PC-3 (cell line): Measurements from ENCODE around the gene ADH6. TPM values are rescaled to one million over a fixed set of nuclear protein-coding genes. Genes with fewer than 3 reads are reported as not detected.

ENCODE experiments used
- ATAC-seq: fragments of 200-7000 bp; cut with Tn5 transposase; 2 replicates; pipeline ENCODE4 v1.9.1; 2020; ENCODE audit warnings: mild to moderate bottlenecking, moderate library complexity
- Bru-seq: library from RNA; stranded (reverse); fragments of 400-500 nt; gene quantifications from one replicate; lab custom pipeline; 2021; lab: Mats Ljungman, UMichigan
- BruChase-seq, 2 experiments: library from RNA; stranded (reverse); fragments of 400-500 nt; gene quantifications; one replicate each; lab custom pipeline; 2021; lab: Mats Ljungman, UMichigan
- BruUV-seq: library from RNA; stranded (reverse); fragments of 400-500 nt; replicated peaks from 2 replicates; lab custom pipeline; 2021; lab: Mats Ljungman, UMichigan
- CTCF ChIA-PET: fragments of 300-600 bp; sonication (Branson Sonifier 250); formaldehyde crosslinking; loops from one replicate; lab custom pipeline; 2022; ENCODE audit warnings: antibody characterized with exemption; lab: Charles Lee
- POLR2A ChIA-PET: fragments of 300-600 bp; sonication (Branson Sonifier 250); formaldehyde crosslinking; loops from one replicate; lab custom pipeline; 2022; ENCODE audit warnings: antibody characterized with exemption; ENCODE audit not compliant: unreplicated experiment; lab: Charles Lee
- DNase-seq: peaks from one replicate; pipeline ENCODE4 v3.0.0-alpha.2; 2015
- H2AFZ ChIP-seq: fragments of 300-600 bp; sonication (generic); 2 replicates; pipeline ENCODE4 v1.6.0; 2016; ENCODE audit warnings: antibody characterized with exemption, low read length
- H3F3A ChIP-seq: fragments of 300-600 bp; sonication (generic); one replicate; pipeline ENCODE4 v1.6.0; 2017; ENCODE audit warnings: antibody characterized with exemption, low read length, control low read depth, mild to moderate bottlenecking; ENCODE audit not compliant: unreplicated experiment
- H3K27ac ChIP-seq: fragments of 300-600 bp; sonication (generic); 2 replicates; pipeline ENCODE4 v1.5.1; 2016; ENCODE audit warnings: mild to moderate bottlenecking, low read length
- H3K27me3 ChIP-seq: fragments of 300-600 bp; sonication (generic); 2 replicates; pipeline ENCODE4 v1.6.1; 2016; ENCODE audit warnings: low read length, mixed read lengths
- H3K36me3 ChIP-seq: fragments of 300-600 bp; sonication (generic); 2 replicates; pipeline ENCODE4 v1.6.1; 2016; ENCODE audit warnings: low read depth, mixed run types, low read length, mixed read lengths
- H3K4me1 ChIP-seq: fragments of 300-600 bp; sonication (generic); 2 replicates; pipeline ENCODE4 v1.5.1; 2016; ENCODE audit warnings: low read length; ENCODE audit not compliant: insufficient read depth
- H3K4me2 ChIP-seq: fragments of 300-600 bp; sonication (generic); 2 replicates; pipeline ENCODE4 v1.6.0; 2016; ENCODE audit warnings: low read length
- H3K4me3 ChIP-seq: fragments of 300-600 bp; sonication (generic); 2 replicates; pipeline ENCODE4 v1.5.1; 2016; ENCODE audit warnings: mild to moderate bottlenecking, low read length, mixed read lengths
- H3K79me2 ChIP-seq: fragments of 300-600 bp; sonication (generic); 2 replicates; pipeline ENCODE4 v1.6.1; 2017; ENCODE audit warnings: low read length, mixed read lengths
- H3K9ac ChIP-seq: fragments of 300-600 bp; sonication (generic); 2 replicates; pipeline ENCODE4 v1.6.0; 2016; ENCODE audit warnings: mild to moderate bottlenecking, low read length
- H3K9me2 ChIP-seq: fragments of 300-600 bp; sonication (generic); replicated peaks from 2 replicates; pipeline ENCODE4 v1.6.1; 2016; ENCODE audit warnings: mixed run types, low read length, mixed read lengths
- H3K9me3 ChIP-seq: fragments of 300-600 bp; sonication (generic); 2 replicates; pipeline ENCODE4 v1.6.1; 2016; ENCODE audit warnings: low read length, mixed read lengths
- H4K20me1 ChIP-seq: fragments of 300-600 bp; sonication (generic); 2 replicates; pipeline ENCODE4 v1.6.1; 2016; ENCODE audit warnings: low read length, mixed read lengths
- EZH2 ChIP-seq: fragments of 300-600 bp; sonication (generic); IDR thresholded peaks from one replicate; pipeline ENCODE4 v1.6.1; 2017; ENCODE audit warnings: antibody characterized with exemption, mild to moderate bottlenecking, low read length; ENCODE audit not compliant: unreplicated experiment
- EZH2phosphoT487 ChIP-seq: fragments of 300-600 bp; sonication (generic); IDR thresholded peaks from 2 replicates; pipeline ENCODE4 v1.6.1; 2018; ENCODE audit warnings: mild to moderate bottlenecking, antibody characterized with exemption, low read length, borderline replicate concordance
- intact Hi-C: fragments of 100-400 bp; cut with micrococcal nuclease; formaldehyde crosslinking; loops from 2 replicates; pipeline ENCODE4 v1.9.0; 2023
- long read RNA-seq: library from polyadenylated mRNA; unstranded; transcript quantifications from one replicate; pipeline ENCODE4 v2.0.0, GENCODE V29; 2021; ENCODE audit not compliant: unreplicated experiment
- total RNA-seq: library from RNA; depleted of rRNA; stranded (reverse); fragments of >200 nt; gene quantifications from 2 replicates; pipeline ENCODE4 v1.2.3, GENCODE V29; 2014; rRNA removed
- TF ChIP-seq, protein P1 (sequence below): fragments of 300-600 bp; sonication (generic); conservative IDR thresholded peaks from 2 replicates; pipeline ENCODE4 v1.5.1; 2017; ENCODE audit warnings: antibody characterized with exemption, low read depth, mild to moderate bottlenecking, low read length

The ADH6 gene
- total RNA-seq (not detected in 2 replicates), Bru-seq, nascent RNA (not detected), BruChase-seq, experiment 1, labeled RNA remaining after a 6-hour chase (not detected), BruChase-seq, experiment 2, labeled RNA remaining after a 2-hour chase (not detected)
- long read RNA-seq = 0 reads

DNA sequence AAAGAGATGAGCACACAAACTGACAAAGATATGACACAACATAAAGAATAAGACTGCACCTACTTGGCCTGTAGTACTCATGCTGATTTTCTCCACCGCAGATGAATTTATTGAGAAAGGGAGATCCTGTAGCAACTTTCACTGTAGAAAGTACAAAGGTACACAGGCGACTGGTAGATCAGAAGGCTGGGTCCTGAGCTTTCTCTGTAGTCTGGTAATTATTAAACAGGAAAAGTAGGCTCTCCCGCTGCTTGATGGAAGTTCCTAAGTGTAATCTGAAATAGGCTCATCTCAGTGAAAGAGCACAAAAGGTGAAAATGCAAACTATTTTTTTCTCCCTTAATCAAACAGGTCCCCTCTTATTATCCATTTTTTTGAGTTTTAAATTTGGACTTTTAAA, at the start of gene ADH6:
Gene ADH6 (minus strand): TSS at position 175 of the 400 bp plus-strand sequence. CDS start 94 bp downstream, at position 81.
- POLR2A ChIA-PET = no interaction called here
- Histone ChIP-seq H3K9ac (no peak within 1 kb of the TSS), H4K20me1 (no peaks in the 10 kb centered on the region), H3K36me3 (no peaks in the 10 kb centered on the region), H3K4me1 (no peaks in the 10 kb centered on the region), H3K79me2 (no peaks in the 10 kb centered on the region), H3K9me2 (no peaks in the 10 kb centered on the region), H3F3A (no peaks in the 10 kb centered on the region), H3K27me3 (no peaks in the 10 kb centered on the region), H3K4me3 (no peak within 1 kb of the TSS), H3K9me3 (no peaks in the 10 kb centered on the region), H2AFZ (no peak within 1 kb of the TSS), H3K4me2 (no peak within 1 kb of the TSS), H3K27ac (no peak within 1 kb of the TSS)
- no peak for DNase-seq
- no peak for TF ChIP-seq EZH2phosphoT487
- intact Hi-C loops = no loop called here
- CTCF ChIA-PET = no interaction called here
- BruUV-seq = no TSS peak
- ATAC-seq = no peak

DNA sequence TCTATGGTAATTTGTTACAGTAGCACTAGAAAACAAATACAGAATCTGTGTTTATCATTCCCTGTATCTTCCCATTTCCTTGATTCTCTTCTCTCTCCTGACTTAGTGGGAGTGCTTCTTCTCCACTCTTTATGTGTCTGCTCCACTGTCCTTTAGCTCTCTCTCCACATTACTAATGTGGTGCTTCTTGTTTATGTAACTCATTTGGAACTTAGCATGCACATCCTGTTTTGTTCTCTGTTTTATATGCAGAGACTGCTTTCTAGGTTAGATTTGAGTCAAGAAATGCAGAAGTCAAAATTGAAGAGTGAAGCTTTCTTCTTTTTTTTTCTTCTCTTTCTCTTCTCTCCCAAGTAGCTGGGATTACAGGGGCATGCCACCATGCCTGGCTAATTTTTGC, 45.9 kb upstream of the ADH6 start:
- no peak for ATAC-seq
- Histone ChIP-seq H3K27ac (no peak overlapping the region), H4K20me1 (no peaks in the 10 kb centered on the region), H3K9me2 (no peaks in the 10 kb centered on the region), H3K36me3 (no peaks in the 10 kb centered on the region), H3K27me3 (no peaks in the 10 kb centered on the region), H3K9ac (no peak overlapping the region), H3K79me2 (no peaks in the 10 kb centered on the region), H3K4me2 (no peak overlapping the region), H2AFZ (no peak overlapping the region), H3K9me3 (no peaks in the 10 kb centered on the region), H3K4me1 (no peaks in the 10 kb centered on the region), H3F3A (no peaks in the 10 kb centered on the region), H3K4me3 (no peak overlapping the region)
- no peak for DNase-seq
- TF ChIP-seq, protein P1, sequence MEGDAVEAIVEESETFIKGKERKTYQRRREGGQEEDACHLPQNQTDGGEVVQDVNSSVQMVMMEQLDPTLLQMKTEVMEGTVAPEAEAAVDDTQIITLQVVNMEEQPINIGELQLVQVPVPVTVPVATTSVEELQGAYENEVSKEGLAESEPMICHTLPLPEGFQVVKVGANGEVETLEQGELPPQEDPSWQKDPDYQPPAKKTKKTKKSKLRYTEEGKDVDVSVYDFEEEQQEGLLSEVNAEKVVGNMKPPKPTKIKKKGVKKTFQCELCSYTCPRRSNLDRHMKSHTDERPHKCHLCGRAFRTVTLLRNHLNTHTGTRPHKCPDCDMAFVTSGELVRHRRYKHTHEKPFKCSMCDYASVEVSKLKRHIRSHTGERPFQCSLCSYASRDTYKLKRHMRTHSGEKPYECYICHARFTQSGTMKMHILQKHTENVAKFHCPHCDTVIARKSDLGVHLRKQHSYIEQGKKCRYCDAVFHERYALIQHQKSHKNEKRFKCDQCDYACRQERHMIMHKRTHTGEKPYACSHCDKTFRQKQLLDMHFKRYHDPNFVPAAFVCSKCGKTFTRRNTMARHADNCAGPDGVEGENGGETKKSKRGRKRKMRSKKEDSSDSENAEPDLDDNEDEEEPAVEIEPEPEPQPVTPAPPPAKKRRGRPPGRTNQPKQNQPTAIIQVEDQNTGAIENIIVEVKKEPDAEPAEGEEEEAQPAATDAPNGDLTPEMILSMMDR = no peak
- TF ChIP-seq EZH2 (no peak), EZH2phosphoT487 (no peak)
- intact Hi-C loops = no loop called here
- ChIA-PET POLR2A (no interaction called here), CTCF (no interaction called here)
- no TSS peak for BruUV-seq

DNA sequence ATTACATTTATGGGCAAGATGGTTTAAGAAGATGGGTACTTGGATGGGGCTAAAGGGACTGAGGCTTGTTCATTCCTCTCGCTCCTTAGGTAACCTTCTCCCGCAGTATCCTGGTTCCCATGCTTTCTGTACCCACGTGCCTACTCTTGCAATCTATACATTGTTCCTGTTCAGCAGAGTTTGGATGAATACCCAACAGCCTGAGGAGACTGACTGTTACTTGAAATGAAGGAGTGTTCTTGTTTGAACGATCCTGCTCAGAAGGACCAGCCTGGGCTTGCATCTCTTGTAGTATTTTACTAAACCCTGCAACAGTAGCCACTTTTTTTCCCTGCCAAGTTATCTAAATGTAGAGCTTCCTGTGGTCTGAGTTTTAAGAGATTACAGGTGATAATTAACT, 33.7 kb upstream of the ADH6 start:
- TF ChIP-seq EZH2phosphoT487 (no peak), EZH2 (no peak)
- TF ChIP-seq, protein P1 = no peak
- no peaks in the 10 kb centered on the region for H3K9me3 ChIP-seq
- no peaks in the 10 kb centered on the region for H3K36me3 ChIP-seq
- H3K4me3 ChIP-seq = no peak overlapping the region
- H4K20me1 ChIP-seq = no peaks in the 10 kb centered on the region
- DNase-seq (no peak), ATAC-seq (no peak)
- no peaks in the 10 kb centered on the region for H3K27me3 ChIP-seq
- H3F3A ChIP-seq = no peaks in the 10 kb centered on the region
- H2AFZ ChIP-seq = no peak overlapping the region
- no peak overlapping the region for H3K4me2 ChIP-seq
- no TSS peak for BruUV-seq
- H3K27ac ChIP-seq = no peak overlapping the region
- H3K9me2 ChIP-seq = no peaks in the 10 kb centered on the region
- ChIA-PET POLR2A (no interaction called here), CTCF (no interaction called here)
- no peaks in the 10 kb centered on the region for H3K4me1 ChIP-seq
- intact Hi-C loops = no loop called here
- H3K79me2 ChIP-seq = no peaks in the 10 kb centered on the region
- H3K9ac ChIP-seq = no peak overlapping the region
